HG03378 (cell line): ENCODE data around the gene HOOK1.
"Not testable (repeated sequence)": the region's sequence is repeated elsewhere in the genome, so short reads cannot be mapped to it uniquely, and the experiment has no call there.

ENCODE experiments used
- ATAC-seq: cut with Tn5 transposase; IDR thresholded peaks from one replicate; pipeline ENCODE4 v1.9.1; 2021; ENCODE audit warnings: mild to moderate bottlenecking, moderate library complexity; ENCODE audit not compliant: unreplicated experiment

HOOK1 gene

DNA sequence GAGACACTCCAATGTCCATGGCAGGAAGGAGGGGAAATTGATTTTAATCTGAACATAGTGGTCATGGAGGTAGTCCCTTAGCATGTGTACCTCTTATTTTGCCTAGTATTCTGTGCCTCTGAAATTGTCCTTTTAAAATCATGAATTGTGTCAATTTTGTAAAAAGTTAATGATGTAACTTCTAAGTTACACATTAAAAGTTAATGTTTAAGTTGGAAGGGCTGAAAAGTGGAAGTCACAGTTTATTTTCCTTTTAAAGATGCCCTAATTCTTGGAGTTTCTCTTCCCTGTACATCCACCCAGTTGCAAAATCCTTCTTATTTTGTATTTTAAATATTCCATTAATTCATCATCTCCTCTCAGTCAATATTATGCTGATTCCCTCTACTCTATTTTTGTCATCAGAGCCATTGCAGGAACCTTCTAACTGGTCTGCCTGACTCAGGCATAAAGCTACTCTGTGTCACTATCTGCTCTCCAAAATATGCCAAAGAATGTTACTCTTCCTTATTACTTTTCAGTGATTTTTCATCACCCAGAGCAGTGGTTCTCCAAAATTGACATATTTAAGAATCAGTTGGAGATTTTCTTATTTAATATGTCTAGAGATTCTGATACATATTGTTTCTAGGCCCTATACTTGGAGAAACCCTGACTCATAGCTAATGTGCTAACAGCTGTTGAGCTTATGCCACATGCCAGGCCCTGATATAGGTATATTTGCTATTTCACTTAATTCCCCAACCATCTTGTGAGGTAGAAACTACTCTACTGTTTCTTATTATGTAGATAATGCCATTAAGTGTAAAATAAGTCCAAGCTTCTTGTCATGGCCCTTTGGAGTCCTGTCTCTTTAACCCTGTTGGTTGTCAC lies 5.1 kb downstream of the HOOK1 start:
- peak; percentile 60 for ATAC-seq

DNA sequence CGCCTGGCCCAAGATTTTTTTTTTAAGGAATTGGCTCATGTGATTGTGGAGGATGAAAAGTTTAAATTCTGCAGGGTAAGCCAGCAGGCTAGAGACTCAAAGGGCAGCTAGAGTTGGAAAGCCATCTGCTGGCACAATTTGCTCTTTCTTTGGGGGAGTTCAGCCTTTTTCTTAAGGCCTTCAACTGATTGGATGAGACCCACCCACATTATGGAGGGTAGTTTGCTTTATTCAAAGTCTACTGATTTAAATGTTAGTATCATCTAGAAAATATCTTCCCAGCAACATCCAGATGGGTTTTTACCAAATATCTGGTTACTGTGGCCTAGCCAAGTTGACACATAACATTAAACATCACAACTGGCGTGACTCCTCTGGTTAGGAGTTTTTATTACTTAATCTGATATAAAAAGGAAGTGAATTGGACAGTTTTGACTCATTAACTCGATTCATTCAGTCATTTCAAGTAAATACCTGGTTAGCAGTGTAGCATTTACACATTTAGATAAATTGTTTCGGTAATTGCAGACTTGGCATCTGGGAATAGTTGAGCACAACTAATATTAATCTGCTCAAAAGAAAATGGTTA lies 12.4 kb downstream of the HOOK1 start:
- ATAC-seq: no peak

DNA sequence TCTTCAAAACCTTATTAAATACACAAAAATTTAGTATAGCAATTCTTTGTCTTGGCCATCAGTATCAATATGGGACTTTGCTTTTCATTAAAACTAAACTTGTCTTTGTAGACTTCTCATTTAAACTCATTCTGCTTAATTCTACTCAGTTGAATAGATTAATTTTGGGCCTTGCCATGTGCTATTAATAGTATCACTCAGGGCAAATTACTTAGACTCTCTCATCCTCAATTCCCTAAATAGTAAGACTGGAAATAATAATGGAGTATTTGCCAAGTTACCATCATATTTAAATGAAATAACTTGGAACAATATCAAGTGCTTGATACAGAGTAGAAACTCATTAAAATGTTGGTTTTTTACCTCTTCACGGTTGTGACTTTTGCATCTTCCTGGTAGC lies 13.4 kb downstream of the HOOK1 start:
- ATAC-seq: no peak

DNA sequence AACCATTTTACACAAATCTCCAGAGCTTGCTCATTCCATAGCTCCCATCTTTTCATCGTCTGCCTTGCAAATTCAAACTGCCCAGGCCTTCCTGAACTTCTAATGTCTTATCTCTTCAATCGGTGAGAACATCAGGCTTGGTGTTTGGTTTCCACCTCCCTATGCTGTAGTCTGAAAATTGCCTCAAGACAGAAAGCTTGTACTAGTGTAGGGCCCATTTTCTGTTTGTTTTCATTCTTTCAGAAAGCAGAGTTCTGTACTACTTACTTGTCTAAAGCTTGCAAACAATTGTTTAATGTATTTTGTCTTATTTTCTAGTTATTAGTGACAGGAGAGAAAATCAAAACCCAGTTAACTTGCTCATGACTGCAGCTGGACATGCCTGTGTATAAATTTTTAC lies 16.8 kb downstream of the HOOK1 start:
- no peak for ATAC-seq

DNA sequence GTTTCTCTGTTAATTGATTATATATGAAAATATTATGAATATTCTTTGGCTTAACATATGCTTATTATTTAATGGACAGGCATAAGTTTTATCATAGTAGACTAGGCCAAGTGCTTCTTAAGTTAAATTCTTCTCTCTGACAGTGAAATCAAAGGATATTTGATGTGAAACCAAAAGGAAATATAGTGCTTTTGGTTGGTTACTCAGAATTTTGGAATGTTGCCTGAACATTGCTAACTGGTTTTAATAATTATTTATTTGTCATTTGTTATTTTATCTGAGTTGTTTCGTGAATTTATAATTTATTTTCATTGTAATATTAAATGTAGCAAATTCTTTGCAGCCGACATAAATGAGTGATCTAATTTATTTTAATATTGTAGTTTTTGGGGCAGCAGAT lies 18.3 kb downstream of the HOOK1 start:
- no peak for ATAC-seq

DNA sequence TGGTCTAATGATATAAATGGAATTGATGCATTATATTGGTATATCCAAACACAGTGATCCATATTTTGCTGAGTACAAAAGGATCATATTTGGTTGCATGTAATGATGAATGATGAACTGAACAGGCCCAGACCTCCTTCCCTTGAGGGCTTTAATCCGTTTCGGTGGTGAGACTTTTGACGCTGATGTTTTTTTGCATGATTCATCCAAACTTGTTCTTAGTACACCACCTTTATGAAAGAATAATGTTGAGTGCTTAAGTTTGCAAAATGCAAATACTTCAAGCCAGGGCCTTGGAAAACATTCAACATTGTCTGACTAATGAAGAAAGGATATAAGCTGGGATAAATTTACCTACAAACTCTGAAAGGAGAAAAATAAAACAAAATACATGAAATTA lies 19.2 kb downstream of the HOOK1 start:
- no peak for ATAC-seq

DNA sequence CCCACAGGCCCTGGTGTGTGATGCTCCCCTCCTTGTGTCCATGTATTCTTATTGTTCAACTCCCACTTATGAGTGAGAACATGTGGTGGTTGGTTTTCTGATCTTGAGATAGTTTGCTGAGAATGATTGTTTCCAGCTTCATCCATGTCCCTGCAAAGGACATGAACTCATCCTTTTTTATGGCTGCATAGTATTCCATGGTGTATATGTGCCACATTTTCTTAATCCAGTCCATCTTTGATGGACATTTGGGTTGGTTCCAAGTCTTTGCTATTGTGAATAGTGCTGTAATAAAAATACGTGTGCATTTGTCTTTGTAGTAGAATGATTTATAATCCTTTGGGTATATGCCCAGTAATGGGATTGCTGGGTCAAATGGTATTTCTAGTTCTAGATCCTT lies 23.1 kb downstream of the HOOK1 start:
- ATAC-seq: not testable (repeated sequence)

DNA sequence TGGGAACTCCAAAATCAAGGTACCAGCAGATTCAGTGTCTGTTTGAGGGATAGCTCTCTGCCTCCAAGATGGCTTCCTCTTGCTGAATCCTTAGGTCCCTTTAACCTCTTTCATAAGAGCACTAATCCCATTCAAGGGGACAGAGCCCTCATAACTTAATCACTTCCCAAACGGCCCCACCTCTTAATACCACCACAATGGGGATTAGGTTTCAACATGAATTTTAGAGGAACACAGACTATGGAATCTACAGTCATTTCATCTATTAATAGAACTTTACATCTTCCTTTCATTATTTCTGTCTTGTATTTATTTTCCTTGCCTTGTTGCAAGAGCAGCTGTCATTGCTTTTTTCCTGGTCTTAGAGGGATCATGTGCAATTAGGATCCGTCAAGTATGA lies 30.3 kb downstream of the HOOK1 start:
- ATAC-seq: no peak

DNA sequence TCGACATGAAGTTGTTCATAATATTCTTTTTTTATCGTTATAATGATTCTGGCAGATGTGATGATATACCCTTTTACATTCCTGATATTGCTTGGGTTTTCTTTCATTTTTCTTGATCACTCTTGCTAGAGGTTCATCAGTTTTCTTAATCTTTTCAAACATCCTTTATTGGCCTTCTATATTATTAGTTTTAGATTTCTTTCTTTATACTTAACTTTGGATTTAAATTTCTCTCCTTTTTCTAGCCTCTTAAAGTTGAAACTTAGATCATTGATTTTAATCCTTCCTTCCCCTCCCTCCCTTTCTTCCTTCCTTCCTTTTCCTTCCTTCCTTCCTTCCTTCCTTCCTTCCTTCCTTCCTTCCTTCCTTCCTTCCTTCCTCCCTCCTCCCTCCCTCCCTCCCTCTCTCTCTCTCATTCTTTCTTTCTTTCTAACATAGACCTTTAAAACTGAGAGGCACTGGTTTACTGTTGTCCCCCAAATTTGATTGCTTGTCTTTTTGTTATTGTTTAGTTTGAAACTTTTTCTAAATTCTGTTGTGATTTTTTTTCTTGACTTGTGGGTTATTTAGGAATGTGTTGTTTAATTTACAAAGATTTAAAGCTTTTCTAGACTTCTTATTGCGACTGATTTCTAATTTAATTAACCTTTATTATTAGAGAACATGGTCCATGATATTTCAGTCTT lies 31.6 kb downstream of the HOOK1 start:
- ATAC-seq: no peak

DNA sequence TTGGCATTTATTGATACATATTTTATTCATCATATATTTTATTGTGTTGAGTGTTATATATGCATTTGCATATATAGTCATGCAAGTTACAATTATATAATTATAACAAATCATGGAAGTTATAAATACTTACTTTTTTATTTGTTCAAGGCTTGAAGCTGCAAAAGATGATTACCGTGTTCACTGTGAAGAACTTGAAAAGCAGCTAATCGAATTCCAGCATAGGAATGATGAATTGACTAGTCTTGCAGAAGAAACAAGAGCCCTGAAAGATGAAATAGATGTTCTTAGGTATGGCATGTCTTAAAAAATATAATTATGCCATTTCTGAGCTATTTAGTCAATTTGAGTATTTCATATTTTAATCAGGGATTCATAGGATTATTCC lies 32.1 kb downstream of the HOOK1 start:
- no peak for ATAC-seq

DNA sequence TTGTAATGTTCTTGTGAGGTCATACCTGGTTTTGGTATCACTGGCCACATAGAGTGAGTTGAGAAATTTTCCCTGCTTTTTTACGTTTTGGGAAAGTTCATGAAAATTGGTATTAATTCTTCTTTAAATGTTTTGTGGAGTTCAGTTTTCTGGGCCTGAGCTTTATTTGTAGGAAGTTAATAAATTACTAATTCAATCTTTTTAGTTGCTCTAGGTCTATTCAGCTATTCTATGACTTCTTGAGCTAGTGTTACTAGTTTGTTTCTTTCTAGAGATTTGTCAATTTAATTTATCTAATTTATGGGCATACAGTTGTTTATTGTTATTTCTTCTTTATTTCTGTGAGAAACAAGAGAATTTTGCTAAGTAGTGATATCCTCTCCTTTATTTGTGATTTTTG lies 37.4 kb downstream of the HOOK1 start:
- ATAC-seq: no peak

DNA sequence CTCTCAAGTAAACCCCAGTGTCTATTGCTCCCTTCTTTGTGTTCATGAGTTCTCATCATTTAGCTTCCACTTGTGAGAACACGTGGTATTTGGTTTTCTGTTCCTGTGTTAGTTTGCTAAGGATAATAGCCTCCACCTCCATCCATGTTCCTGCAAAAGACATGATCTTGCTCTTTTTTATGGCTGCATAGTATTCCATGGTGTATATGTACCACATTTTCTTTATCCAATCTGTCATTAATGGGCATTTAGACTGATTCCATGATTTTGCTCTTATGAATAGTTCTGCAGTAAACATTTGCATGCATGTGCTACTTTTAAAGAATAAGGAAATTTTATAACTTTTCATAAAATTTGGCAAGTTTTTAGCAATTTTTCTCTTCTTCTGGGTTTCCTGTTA lies 40.5 kb downstream of the HOOK1 start:
- ATAC-seq: not testable (repeated sequence)

DNA sequence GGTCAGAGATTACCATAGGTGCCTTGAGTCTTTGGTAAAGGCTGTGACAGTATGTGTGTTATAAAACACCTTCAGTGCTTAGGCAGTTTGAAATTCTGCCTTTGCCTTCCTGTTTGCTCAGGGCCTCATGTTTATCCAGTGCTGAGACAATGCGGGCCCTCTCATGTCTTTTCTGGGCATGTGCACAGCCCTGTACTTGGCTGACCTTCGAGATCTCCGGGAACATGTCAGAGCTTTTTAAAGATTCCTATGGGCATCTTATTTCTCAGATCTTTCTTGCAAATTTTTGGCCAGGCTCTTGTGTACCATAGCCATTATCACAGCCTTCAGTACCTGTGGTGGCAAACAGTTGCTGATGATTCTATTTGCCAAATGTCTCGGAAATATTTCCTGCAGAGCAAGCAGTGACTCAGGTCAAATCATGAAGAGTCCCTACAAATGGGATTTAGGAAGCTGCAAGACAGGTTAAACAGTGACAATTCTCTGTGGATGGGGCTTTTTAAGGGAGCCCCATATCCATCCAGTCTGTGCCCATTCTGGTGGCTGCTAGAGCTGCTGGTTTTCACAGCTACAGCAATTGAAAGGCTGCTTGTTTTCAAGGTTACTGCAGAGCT lies 42.1 kb downstream of the HOOK1 start:
- ATAC-seq: no peak

DNA sequence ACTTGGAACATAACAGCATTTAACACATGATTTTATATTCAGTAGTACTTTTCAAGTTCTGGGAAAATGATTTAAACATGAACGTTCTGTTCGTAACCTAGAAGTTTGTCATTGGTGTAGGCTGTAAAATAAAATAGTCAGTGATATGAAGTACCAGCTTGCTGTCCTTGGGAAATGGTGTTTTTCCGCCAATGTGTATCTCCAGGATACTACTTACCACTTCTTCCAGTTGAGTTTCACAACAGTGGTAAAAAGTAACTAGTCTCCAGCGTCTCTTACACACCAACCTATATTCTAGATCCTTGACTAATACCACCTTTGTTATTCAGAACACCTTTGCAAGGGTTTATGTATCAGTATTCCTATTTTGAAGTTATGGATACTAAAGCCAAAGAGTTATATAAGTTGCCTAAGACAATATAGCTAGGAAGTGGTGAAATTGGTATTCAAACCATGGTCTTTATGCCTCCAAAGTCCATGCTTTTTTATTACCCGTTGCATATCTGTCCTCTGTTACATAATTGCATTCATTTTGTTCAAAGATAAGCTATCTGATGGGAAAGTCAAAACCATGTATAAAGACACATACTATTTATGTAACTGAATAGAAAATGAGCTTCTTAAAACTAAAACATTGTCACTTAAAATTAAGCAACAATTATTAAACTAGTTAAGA lies 43.1 kb downstream of the HOOK1 start:
- no peak for ATAC-seq

DNA sequence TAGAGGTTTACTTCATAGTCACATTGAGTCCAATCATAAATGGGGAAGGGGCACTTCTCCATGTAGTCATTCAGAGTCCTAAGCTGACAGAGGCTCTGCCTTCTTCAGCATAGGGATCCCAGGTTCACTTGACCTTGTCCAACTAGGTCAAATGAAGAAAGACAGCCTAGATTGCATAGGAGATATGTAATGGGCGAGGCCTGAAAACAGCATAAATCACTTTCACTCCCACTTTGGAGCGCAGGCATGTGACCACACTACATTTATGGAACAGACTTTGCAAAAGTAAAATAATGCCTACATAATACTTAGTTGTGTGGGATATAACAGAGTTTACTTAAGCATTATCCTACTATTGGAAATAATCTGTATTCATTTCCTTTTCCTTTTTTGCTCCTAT lies 51.7 kb downstream of the HOOK1 start:
- no peak for ATAC-seq

DNA sequence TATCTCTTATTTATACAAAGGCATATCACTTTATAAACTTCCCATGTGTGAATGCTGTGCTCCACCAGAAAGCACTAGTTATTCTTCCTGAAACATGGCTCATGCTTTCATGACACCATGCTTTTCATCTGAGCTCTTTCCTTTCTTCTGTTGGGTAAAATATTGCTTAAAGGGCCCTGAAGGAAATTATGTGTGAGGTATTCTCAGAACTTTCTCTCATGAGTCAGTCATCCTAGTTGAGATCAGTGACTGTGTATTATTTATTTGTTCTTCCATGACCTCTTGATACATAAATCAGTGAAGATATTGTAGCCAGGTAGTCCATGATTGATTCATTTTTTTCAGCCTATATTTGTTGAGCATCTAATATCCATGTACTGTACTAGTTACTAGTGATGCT lies 57.0 kb downstream of the HOOK1 start:
- ATAC-seq: no peak

DNA sequence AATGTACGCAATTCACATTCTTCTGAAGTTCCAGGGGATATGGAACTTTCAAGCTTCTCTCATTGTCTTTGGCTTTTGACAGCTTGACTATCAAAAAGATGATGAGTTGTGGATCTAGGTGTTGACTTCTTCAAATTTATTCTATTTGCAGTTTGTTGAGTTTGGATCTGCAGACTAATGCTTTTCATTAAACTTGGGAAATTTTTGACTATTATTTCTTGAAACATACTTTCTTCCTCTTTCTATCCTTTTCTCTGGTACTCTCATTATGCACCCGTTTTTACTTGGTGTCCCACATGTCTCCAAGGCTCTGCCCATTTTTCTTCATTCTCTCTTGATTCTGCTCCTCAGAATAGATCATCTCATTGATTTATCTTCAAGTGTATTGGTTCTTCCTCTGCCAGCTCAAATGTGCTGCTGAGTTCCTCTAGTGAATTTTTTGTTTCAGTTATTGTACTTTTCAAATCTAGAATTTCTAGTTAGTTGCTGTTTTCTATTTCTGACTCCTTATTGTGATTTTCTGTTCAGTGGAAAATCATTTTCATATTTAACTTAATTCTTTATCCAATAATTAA lies 62.4 kb downstream of the HOOK1 start:
- no peak for ATAC-seq

DNA sequence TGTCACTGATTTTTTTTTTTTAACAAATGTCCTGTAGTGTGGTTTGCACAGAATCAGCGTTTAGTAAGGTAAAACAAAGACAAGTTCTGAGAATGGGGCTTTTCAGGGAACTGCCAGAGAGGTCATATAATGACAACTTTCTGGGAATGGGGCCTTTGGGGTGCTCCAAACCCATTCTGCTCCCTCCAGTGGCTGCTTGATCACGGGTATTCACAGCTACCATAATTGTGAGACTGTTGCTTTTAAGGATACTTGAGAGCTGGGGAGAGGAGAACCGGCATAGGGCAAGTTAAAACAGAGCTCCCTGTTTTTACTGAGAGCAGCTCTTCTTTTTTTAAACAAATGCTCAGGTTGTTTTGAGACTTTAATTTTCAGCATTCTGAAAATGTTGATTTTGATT lies 63.6 kb downstream of the HOOK1 start:
- ATAC-seq: no peak

DNA sequence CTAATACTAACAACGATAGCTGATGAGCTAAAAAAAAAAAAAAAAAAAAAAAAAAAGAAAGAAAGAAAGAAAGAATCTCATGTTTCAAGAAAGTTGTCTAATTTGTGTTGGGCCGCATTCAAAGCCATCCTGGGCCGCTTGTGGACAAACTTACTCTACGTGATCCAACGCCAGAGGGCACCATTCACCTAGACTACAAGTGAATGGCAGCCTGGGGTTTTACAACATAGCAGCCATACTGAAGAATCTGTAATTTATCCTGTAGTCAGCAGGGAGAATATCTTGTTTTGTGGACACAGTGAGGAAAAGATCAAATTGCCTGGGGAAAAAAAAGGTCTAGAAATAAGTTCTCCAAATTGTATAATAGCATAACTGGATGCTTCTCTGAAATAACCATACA lies 64.8 kb downstream of the HOOK1 start:
- no peak for ATAC-seq

DNA sequence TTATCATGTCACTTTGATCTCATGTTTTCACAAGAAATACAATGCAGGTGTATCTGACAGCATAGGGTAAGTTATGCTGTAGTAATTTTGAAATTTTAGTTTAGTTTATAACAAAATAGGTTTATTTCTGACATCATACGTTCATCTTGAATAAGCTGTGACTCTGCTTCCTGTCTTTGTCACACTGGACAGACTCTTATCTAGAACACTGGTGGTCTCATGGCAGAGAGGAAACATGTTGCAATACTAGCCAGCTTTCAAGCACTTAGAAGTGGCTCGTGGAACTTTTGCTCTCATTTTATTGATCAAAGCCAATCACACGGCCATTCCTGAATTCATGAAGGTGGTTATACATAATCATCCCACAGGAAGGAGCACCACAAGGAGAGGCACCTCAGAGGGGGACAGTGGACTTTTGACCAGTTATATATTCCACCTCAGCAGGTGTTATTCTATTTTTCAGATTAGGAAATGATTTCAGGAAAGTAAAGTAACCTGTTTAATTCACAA lies 65.3 kb downstream of the HOOK1 start:
- ATAC-seq: no peak

DNA sequence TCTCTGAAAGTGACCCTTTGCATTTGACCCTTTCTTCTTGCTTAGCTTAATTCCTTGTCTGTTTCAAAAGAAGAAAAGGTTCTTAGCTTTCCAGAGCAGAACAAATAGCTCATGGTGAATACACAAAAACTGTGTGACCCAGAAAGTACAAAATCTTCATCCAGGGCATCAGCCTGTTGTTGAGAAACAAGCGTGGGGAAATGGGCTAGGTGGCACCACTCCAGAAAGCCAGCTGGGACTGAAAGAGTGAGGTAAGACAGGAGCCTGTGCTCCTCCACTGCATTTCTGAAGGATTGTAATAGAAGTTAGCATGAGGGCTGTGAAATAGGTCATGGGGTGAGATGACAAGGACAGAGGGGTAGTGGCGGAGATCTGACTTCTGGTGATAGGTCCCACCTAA lies 66.0 kb downstream of the HOOK1 start:
- ATAC-seq: no peak
